NCI-H1694 (cell line): ENCODE data around the gene CA12.

ENCODE experiments used
- DNase-seq: peaks from one replicate; lab custom pipeline; 2025; lab: John Stamatoyannopoulos, UW

CA12 gene

DNA sequence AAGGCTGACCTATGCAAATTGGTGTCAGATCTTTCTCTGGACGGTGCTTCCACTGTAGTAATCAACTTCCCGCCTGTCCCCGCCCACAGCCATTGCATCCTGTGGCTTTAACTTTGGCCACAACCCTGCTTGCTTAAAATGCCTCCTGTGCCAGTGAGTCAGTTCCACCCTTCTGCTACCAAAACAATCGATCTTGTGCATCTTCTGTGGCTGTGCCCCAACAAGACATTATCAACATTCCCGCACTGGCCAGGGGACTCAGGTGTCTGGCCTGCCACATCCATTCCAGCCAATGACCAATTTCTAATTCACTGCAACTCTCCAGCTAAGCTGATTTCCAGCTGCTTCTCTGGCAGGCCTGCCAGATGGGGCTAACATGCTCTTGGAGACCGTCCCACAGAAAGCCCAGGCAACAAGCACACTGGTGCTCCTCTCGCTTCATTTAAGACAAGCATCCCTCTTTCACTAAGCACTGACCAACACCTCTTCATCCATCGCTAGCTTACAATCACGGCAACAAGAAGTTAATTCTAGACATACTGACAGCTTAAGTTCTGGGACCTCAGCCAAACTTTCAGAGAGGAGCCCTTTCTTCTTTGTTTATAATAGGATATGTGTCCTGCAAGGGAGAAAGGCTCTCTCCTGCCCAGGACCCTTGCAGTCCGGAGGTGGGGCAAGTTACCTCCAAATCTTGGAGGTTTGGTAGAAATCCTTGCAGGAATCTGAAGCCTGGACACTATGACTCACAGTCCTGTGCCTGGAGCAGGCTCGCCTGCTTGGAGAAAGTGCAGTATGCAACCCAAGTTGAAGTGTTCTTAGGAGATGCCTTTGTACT lies 6.7 kb downstream of the CA12 start:
- DNase-seq, result peak; percentile 9

GRCh38 chr15:63373866-63374548 lies 7.6 kb downstream of the CA12 start:
- DNase-seq, result no peak

- no peak for DNase-seq
These were observed 8.3 kb downstream of the CA12 start for GRCh38 chr15:63373330-63373729.

GRCh38 chr15:63372753-63373152 lies 8.9 kb downstream of the CA12 start:
- no peak for DNase-seq

DNA sequence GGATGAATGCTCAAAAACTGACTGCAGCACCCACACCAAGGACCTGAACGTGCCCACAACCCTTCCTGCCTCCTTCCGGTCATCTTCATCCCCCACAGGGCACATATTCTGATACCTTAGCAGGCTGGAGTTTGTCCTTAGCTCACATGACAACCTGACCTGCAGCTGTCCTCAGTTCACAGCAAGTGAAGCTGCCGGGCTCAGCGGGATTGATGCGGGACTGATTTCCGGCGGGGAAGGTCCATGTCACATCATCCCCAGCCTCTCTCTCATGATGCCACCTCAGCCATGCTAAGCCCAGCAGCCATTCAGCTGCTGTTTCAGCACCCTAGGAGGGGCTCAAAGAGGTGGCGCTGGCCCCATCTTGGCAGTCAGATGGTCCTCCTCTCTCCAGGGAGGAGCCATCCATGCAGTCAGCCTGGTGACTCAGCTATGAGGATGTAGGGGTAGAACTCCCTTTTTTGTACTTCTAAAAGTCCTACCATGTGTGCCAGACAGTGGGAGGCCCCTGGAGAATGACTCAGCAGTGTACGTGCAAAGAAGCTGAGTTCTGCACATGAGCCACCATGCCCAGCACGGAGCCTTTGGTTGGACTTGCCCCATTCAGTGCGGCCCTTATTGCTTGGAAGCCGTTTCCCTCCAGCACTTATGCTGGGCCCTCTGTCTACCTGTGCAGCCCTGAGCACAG lies 9.5 kb downstream of the CA12 start:
- no peak for DNase-seq

- DNase-seq, result no peak
These were observed 10.2 kb downstream of the CA12 start for GRCh38 chr15:63371297-63371918.

DNA sequence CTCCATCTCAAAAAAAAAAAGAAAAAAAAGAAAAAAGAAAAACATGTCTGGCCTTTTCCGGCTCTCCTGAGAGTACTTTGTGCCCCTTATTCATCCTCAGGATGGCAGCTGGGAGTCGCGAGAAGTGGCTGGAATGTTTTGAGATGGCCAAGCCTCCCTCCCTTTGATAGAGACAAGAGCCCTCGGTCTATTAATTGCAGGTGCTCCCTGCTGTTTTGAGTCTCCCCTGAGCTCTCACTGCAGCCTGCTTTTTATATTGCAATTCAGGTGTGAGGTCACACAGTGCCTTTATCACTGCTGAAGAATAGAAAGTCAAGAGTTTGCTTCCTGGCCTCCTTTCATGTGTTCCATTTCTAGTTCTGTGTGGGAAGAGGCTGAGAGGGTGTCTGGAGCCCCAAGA lies 10.9 kb downstream of the CA12 start:
- DNase-seq, result no peak

DNA sequence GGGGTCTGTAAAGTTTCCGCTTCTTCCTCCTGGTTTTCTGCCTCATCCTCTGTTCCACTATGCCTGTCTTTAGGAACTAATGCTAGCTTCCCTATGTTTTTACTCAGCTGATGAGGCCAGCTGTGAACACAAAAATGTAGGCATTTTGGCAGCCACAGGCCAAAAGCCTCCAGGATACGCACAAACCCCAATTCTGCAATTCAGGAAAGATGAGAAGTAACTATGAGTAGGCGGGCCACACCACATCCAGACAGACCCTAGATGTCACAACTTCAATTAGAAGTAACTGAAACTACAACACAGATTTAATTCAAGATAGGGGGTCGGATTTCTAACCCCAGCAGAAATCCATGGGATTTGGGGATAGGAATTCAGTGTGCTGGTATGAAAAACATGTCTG lies 11.9 kb downstream of the CA12 start:
- DNase-seq, result no peak

DNA sequence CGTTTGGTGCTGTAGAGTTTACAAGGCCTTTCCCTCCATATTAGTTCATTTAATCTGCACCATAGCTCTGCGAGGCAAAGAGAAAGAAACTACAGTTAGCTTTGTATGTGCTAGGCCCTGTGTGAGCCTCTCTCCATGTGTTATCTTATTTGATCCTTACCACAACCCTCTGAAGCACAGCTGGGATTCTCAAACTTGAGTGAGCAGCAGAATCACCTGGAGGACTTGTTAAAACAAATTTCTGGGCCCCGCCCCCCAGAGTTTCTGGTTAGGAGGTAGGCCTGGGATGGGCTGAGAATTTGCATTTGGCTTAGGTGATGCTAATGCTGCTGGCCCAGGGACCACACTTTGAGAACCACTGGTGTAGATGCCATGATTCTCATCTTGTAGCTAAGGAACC lies 12.3 kb downstream of the CA12 start:
- no peak for DNase-seq

- no peak for DNase-seq
These were observed 13.1 kb downstream of the CA12 start for GRCh38 chr15:63368503-63368902.

- DNase-seq, result no peak
These were observed 13.7 kb downstream of the CA12 start for GRCh38 chr15:63367900-63368299.

DNA sequence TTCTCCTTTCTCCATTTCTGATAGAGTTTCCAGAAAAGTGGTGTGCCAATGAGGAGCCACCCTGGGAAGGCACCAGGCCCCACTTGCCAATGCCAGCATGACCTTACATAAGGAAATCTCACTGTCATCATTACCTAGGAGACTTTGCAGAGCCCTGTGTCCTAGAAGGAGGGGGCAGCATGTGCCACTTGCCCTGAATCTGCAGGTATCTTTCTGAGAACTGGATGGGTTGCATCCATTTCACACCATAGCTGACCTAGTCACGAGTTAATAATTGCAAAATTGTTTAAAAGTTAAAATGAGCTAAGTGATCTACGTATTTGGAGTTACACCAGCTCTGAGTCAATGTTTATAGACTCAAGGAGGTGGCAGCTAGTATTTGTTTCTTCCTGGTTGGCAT lies 14.3 kb downstream of the CA12 start:
- no peak for DNase-seq

- no peak for DNase-seq
These were observed 15.2 kb downstream of the CA12 start for GRCh38 chr15:63366451-63366850.

DNA sequence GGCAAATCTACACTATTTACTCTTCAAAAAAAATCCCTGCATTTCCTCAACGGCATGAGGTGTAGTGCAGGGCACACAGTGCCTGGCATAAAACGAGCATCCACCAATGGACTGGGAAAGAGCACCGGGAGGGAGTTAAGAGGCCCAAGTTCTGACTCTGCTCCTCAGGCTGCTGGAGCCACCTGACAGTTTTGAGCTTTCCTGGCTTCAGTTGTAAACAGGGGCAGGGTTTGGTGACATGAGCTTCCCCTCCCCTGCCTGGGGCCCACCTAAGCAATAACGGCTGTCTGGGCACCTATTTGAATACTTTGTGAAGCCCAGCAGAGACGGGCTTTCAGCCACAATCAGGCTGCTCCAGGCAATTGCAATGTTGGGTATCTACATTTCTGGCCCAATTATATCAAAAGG lies 16.4 kb downstream of the CA12 start:
- DNase-seq, result no peak

- no peak for DNase-seq
These were observed 17.0 kb downstream of the CA12 start for GRCh38 chr15:63364399-63365272.

DNA sequence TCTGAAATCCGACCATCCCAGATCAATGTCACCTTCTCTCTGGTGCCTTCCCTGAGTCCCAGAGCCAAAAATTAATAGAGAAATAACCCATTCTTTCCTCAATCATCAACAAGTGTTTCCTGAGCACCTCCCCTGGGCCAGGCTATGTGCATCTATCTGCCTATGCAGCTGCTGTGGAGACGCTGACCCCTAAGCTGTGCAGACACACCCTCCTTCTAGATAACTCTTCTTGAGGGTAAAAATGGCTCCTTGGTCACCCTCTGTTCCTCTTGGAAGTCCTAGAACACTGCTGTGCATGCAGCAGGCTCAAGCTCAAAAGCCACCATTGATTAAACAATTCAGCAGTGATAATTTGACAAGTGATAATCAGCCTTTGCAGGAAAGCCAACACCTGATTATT lies 18.4 kb downstream of the CA12 start:
- DNase-seq, result no peak

DNA sequence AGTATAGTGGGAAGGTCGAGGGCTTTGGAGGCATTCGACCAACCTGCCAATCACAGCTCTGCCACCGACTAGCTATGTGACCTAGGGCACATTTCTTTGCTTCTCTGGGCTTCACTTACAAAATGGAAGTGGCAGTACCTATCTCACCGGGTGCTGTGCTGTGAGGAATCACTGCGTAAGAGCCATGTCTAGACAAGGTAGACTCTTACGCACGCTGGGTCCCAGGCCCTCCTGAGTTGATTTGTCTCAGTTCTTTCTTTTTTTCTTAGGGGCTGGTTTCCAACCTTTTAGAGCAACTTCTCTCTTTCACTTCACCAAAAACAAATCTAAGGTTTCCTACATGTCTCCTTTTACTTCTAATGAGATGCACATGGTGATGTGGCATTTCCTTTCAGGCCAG lies 18.8 kb downstream of the CA12 start:
- no peak for DNase-seq

- no peak for DNase-seq
These were observed 19.4 kb downstream of the CA12 start for GRCh38 chr15:63362196-63362595.

- DNase-seq, result no peak
These were observed 21.5 kb downstream of the CA12 start for GRCh38 chr15:63360170-63360569.

GRCh38 chr15:63358241-63359029 lies 23.2 kb downstream of the CA12 start:
- DNase-seq, result no peak

DNA sequence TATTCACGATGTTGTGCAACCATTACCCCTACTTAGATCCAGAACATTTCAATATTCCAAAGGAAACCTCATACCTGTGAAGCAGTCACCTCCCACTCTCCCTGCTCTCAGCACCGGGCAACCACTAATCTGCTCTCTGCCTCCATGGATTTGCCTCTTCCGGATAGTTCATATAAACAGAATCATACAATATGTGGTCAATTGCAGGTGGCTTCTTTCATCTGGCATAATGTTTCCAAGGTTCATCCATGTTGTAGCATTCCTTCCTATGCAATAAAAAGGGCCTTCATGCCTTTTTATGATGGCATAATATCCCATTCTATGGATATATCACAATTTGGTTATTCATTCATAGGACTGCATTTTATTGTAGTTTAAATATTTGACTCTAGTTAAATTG lies 23.9 kb downstream of the CA12 start:
- DNase-seq, result no peak
